CD4-positive, alpha-beta T cell (primary cell): ENCODE measurements around the gene MFSD12. TPM values are rescaled to one million over a fixed set of nuclear protein-coding genes. Genes with fewer than 3 reads are reported as not detected.

Experiments used
- ATAC-seq: fragments of 200-7000 bp; cut with Tn5 transposase; one replicate; pipeline ENCODE4 v1.10.0; 2022; ENCODE audit warnings: mild to moderate bottlenecking; ENCODE audit not compliant: poor library complexity
- CTCF ChIA-PET: fragments of 350-600 bp; sonication (Branson Sonifier 250); formaldehyde crosslinking; loops from one replicate; lab custom pipeline; 2021; ENCODE audit warnings: antibody characterized with exemption, inconsistent platforms; lab: Charles Lee
- POLR2A ChIA-PET: fragments of 350-600 bp; sonication (Branson Sonifier 250); formaldehyde crosslinking; loops from one replicate; lab custom pipeline; 2021; ENCODE audit warnings: antibody characterized with exemption, inconsistent platforms; lab: Charles Lee
- DNase-seq, 14 experiments: peaks; one replicate each; pipeline ENCODE4 v3.0.0-alpha.2; 2013 to 2020; ENCODE audit warnings: mixed read lengths in 2 of 14
- H3K27ac ChIP-seq, 2 donors: one replicate each; pipeline versions ENCODE4 v1.5.1 to v1.7.0; 2013; ENCODE audit warnings: low read length in 2 of 2, low read depth in 1 of 2, mild to moderate bottlenecking in 1 of 2
- H3K27me3 ChIP-seq, 2 experiments: 1 replicate in 1 of 2; 2 replicates in 1 of 2; pipeline versions ENCODE4 v1.6.1 to v1.7.0; 2013; ENCODE audit warnings: low read length in 2 of 2, control low read depth in 1 of 2, mild to moderate bottlenecking in 1 of 2, moderate library complexity in 1 of 2; ENCODE audit not compliant: insufficient read depth in 2 of 2, control insufficient read depth in 1 of 2
- H3K36me3 ChIP-seq: one replicate; pipeline ENCODE4 v1.6.1; 2013; ENCODE audit warnings: low read length, control low read depth; ENCODE audit not compliant: insufficient read depth
- H3K4me1 ChIP-seq: one replicate; pipeline ENCODE4 v1.6.1; 2013; ENCODE audit warnings: low read length, control low read depth; ENCODE audit not compliant: insufficient read depth
- H3K4me3 ChIP-seq: one replicate; pipeline ENCODE4 v1.5.1; 2013; ENCODE audit warnings: mild to moderate bottlenecking, low read length, moderate library complexity
- H3K9me3 ChIP-seq, 2 experiments: 1 replicate in 1 of 2; 2 replicates in 1 of 2; pipeline versions ENCODE4 v1.6.1 to v1.7.0; 2013; ENCODE audit warnings: low read length in 2 of 2, mild to moderate bottlenecking in 2 of 2, control low read depth in 1 of 2, moderate library complexity in 1 of 2; ENCODE audit not compliant: control insufficient read depth in 1 of 2, insufficient read depth in 1 of 2
- H3K27ac Mint-ChIP-seq: one replicate; pipeline ENCODE4 v1.8.0; 2020; ENCODE audit warnings: mixed read lengths
- H3K27me3 Mint-ChIP-seq: one replicate; pipeline ENCODE4 v1.8.0; 2021; ENCODE audit warnings: mixed read lengths
- H3K36me3 Mint-ChIP-seq: one replicate; pipeline ENCODE4 v1.8.0; 2021; ENCODE audit warnings: low read depth, mixed read lengths
- H3K4me1 Mint-ChIP-seq: one replicate; pipeline ENCODE4 v1.8.0; 2021; ENCODE audit warnings: low read depth, mixed read lengths
- H3K4me3 Mint-ChIP-seq: one replicate; pipeline ENCODE4 v1.8.0; 2020; ENCODE audit warnings: mild to moderate bottlenecking, mixed read lengths
- H3K9me3 Mint-ChIP-seq: one replicate; pipeline ENCODE4 v1.8.0; 2020; ENCODE audit warnings: mixed read lengths
- CTCF ChIP-seq: fragments of 200-600 bp; IDR thresholded peaks from one replicate; pipeline ENCODE4 v1.8.0; 2022; ENCODE audit warnings: antibody characterized with exemption, mild to moderate bottlenecking
- intact Hi-C, 2 experiments: fragments of 100-400 bp; cut with DNase I in 1 of 2; cut with micrococcal nuclease in 1 of 2; formaldehyde crosslinking; loops; one replicate each; pipeline versions ENCODE4 v1.15.1 to v1.9.0; 2023 to 2025; cut with DNase I, micrococcal nuclease
- total RNA-seq, 174 experiments: library from RNA in 2 of 174; stranded (reverse) in 2 of 174; gene quantifications; one replicate each; pipeline ENCODE4 v1.2.3 and lab custom pipeline; 2021 to 2026

The MFSD12 gene
- total RNA-seq, 2 experiments from 2014 or later, result 62.5 to 65.0 TPM

GRCh38 chr19:3576696-3577443 lies 19.5 kb upstream of the MFSD12 start:
- Mint-ChIP-seq H3K27me3 (no peaks in the 10 kb centered on the region), H3K9me3 (no peaks in the 10 kb centered on the region), H3K4me1 (peaks cover 13% of the 10 kb centered on the region), H3K27ac (no peak overlapping the region), H3K36me3 (peaks cover 12% of the 10 kb centered on the region), H3K4me3 (no peak overlapping the region)
- ChIA-PET CTCF (no interaction called here), POLR2A (no interaction called here)
- Histone ChIP-seq H3K9me3 (peaks cover 0 to 7% of the 10 kb centered on the region in 2 experiments), H3K4me1 (peaks cover 16% of the 10 kb centered on the region), H3K27me3 (no peaks in the 10 kb centered on the region), H3K4me3 (no peak overlapping the region), H3K27ac (no peak overlapping the region), H3K36me3 (no peaks in the 10 kb centered on the region)
- ATAC-seq (no peak), DNase-seq (peak in 1 of 14 experiments; percentile 48)
- intact Hi-C loops, result no loop called here
- TF ChIP-seq CTCF, result no peak

GRCh38 chr19:3575949-3576673 lies 18.7 kb upstream of the MFSD12 start:
- intact Hi-C loops, result no loop called here
- POLR2A ChIA-PET, result interaction anchor here (2.0 kb wide), 1 partner anchor 19 kb away, joined by 8 read pairs; the partner anchor contains the start of gene MFSD12

More at GRCh38 chr19:3575949-3576673, 18.7 kb upstream of the MFSD12 start:
- no peak for TF ChIP-seq CTCF
- H3K36me3 Mint-ChIP-seq, result peaks cover 12% of the 10 kb centered on the region
- Histone ChIP-seq H3K36me3 (no peaks in the 10 kb centered on the region), H3K9me3 (peaks cover 0 to 7% of the 10 kb centered on the region in 2 experiments), H3K27ac (no peak overlapping the region), H3K27me3 (no peaks in the 10 kb centered on the region), H3K4me1 (peaks cover 18% of the 10 kb centered on the region), H3K4me3 (no peak overlapping the region)
- no peak for DNase-seq
- no peaks in the 10 kb centered on the region for H3K27me3 Mint-ChIP-seq
- CTCF ChIA-PET, result interaction anchor here (0.5 to 1.2 kb wide), 3 partner anchors 31 to 586 kb away, joined by 3 to 5 read pairs (median 4); no protein-coding TSS in a partner anchor
- H3K4me3 Mint-ChIP-seq, result no peak overlapping the region
- ATAC-seq, result no peak
- H3K27ac Mint-ChIP-seq, result no peak overlapping the region
- H3K9me3 Mint-ChIP-seq, result no peaks in the 10 kb centered on the region
- H3K4me1 Mint-ChIP-seq, result peaks cover 16% of the 10 kb centered on the region
